ENCODE data around the gene FOXA3. TPM values are rescaled to one million over a fixed set of nuclear protein-coding genes. Genes with fewer than 3 reads are reported as not detected.

FOXA3 gene
- total RNA-seq, 1 experiment from 2014 or later, result 22.2 TPM

DNA sequence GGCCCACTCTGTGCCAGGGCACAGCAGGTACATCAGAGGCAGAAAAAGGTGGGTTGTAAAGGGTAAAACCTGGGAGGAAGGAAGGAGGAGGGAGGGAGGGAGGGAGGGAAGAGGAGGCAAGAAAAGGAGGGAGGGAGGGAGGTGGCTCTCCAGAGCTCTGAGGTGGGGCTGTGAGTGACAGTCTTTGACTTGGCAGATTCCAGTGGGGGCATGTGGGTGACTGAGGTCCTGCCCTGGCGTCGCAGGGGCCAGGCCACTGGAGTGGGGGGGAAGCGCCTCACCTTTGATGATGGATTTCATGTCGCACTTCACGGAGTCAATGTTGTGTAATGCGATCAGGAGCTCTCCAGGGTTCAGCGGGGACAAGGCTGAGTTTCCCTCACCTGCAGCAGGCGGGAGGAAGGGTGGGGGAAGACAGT lies 43.0 kb upstream of the FOXA3 start:
- Histone ChIP-seq H3K9me3 (ENCODE audit: control insufficient read depth, low read depth, low read length) (no peaks in the 10 kb centered on the region), H3K14ac (ENCODE audit: insufficient read depth, low read length) (no peak overlapping the region), H2BK12ac (ENCODE audit: insufficient read length, low read depth, low read length) (no peak overlapping the region), H3K79me1 (ENCODE audit: insufficient read depth, low read depth, low read length, poor library complexity, severe bottlenecking) (no peaks in the 10 kb centered on the region), H2BK20ac (ENCODE audit: low read depth, low read length, poor library complexity, severe bottlenecking) (no peak overlapping the region), H2BK5ac (ENCODE audit: insufficient read length, low read length) (no peak overlapping the region), H3K4ac (ENCODE audit: low read depth, low read length) (no peak overlapping the region), H3T11ph (ENCODE audit: low read length) (no peak overlapping the region), H2AK5ac (ENCODE audit: insufficient read length, low read length) (no peak overlapping the region), H3K4me2 (ENCODE audit: insufficient read depth, insufficient read length, low read length) (no peak overlapping the region), H4K20me1 (ENCODE audit: control insufficient read depth, insufficient read depth, insufficient read length) (no peaks in the 10 kb centered on the region), H2BK15ac (ENCODE audit: low read depth, low read length) (no peak overlapping the region), H3K9ac (ENCODE audit: extremely low read depth, insufficient read length, low read length) (no peak overlapping the region), H3K27ac (ENCODE audit: insufficient read length, low read depth, low read length) (no peak overlapping the region), H2AFZ (ENCODE audit: low read length) (no peak overlapping the region), H3K79me2 (ENCODE audit: insufficient read depth, low read length) (no peaks in the 10 kb centered on the region), H2BK120ac (ENCODE audit: low read depth, low read length, poor library complexity, severe bottlenecking) (no peak overlapping the region), H3K4me1 (ENCODE audit: insufficient read depth, low read length) (0 out of 2 replicates have a peak, but pooled peaks cover 1% of the 10 kb centered on the region), H3K27me3 (ENCODE audit: insufficient read depth, low read length) (no peaks in the 10 kb centered on the region), H4K8ac (replicated peaks; ENCODE audit: insufficient read length, low read depth, low read length) (no peak overlapping the region), H4K5ac (ENCODE audit: insufficient read length, low read depth, low read length) (no peak overlapping the region), H3K23ac (ENCODE audit: insufficient read length, low read depth, low read length) (no peak overlapping the region), H3K23me2 (ENCODE audit: insufficient read length, low read depth, low read length, poor library complexity, severe bottlenecking) (peaks cover 4% of the 10 kb centered on the region), H3K56ac (ENCODE audit: insufficient read length, low read depth, low read length) (no peak overlapping the region), H3K18ac (ENCODE audit: insufficient read length, low read depth, low read length) (no peak overlapping the region), H4K91ac (ENCODE audit: insufficient read length, low read depth, low read length) (no peak overlapping the region)
- Mint-ChIP-seq H3K9me3 (no peaks in the 10 kb centered on the region), H3K36me3 (ENCODE audit: insufficient read depth in 1 of 3, low read depth in 3 of 3) (peaks cover 29 to 68% (median 65%) of the 10 kb centered on the region in 3 experiments), H3K27me3 (ENCODE audit: low read depth) (no peaks in the 10 kb centered on the region), H3K4me3 (no peak overlapping the region), H3K4me1 (peaks cover 18 to 29% of the 10 kb centered on the region in 2 experiments), H3K27ac (peak overlapping the region in 2 of 3 experiments; percentile 52 to 59; a peak in 3 of 7 replicates)
- DNase-seq, result no peak
- WGBS (ENCODE audit: extremely low coverage, insufficient read length, low lambda C conversion rate), result no CpG with 5 or more reads among the region's 8 CpGs
- TF ChIP-seq, protein P1, sequence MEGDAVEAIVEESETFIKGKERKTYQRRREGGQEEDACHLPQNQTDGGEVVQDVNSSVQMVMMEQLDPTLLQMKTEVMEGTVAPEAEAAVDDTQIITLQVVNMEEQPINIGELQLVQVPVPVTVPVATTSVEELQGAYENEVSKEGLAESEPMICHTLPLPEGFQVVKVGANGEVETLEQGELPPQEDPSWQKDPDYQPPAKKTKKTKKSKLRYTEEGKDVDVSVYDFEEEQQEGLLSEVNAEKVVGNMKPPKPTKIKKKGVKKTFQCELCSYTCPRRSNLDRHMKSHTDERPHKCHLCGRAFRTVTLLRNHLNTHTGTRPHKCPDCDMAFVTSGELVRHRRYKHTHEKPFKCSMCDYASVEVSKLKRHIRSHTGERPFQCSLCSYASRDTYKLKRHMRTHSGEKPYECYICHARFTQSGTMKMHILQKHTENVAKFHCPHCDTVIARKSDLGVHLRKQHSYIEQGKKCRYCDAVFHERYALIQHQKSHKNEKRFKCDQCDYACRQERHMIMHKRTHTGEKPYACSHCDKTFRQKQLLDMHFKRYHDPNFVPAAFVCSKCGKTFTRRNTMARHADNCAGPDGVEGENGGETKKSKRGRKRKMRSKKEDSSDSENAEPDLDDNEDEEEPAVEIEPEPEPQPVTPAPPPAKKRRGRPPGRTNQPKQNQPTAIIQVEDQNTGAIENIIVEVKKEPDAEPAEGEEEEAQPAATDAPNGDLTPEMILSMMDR (conservative IDR thresholded peaks at IDR 0.05), result no peak
